Measurements from ENCODE around the gene CD200.

CD200 gene

DNA sequence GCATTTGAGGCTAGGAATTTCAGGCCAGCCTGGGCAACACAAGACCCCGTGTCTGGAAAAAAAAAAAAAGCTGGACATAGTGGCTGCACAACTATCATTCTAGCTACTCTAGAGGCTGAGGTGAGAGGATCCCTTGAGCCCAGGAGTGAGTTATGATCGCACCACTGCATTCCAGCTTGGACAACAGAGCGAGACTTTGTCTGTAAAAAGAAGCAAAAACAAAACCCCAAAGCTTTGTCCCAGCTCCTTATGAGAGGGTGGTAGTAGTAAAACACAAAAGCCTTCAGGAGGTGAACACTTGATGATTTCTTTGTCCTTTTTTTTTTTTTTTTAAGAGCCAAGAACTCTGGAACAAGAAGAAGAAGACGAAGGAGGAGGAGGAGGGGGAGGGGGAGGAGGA is 1.1 kb upstream of the CD200 start:
- DNase-seq (ENCODE audit: low read depth), result no peak
- TF ChIP-seq, protein P1, sequence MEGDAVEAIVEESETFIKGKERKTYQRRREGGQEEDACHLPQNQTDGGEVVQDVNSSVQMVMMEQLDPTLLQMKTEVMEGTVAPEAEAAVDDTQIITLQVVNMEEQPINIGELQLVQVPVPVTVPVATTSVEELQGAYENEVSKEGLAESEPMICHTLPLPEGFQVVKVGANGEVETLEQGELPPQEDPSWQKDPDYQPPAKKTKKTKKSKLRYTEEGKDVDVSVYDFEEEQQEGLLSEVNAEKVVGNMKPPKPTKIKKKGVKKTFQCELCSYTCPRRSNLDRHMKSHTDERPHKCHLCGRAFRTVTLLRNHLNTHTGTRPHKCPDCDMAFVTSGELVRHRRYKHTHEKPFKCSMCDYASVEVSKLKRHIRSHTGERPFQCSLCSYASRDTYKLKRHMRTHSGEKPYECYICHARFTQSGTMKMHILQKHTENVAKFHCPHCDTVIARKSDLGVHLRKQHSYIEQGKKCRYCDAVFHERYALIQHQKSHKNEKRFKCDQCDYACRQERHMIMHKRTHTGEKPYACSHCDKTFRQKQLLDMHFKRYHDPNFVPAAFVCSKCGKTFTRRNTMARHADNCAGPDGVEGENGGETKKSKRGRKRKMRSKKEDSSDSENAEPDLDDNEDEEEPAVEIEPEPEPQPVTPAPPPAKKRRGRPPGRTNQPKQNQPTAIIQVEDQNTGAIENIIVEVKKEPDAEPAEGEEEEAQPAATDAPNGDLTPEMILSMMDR (conservative IDR thresholded peaks at IDR 0.05; ENCODE audit: control insufficient read depth, insufficient read depth, low read depth, low read length), result no peak
- no peak overlapping the region for H3K4me3 ChIP-seq (ENCODE audit: control insufficient read depth, low read depth, low read length)

DNA sequence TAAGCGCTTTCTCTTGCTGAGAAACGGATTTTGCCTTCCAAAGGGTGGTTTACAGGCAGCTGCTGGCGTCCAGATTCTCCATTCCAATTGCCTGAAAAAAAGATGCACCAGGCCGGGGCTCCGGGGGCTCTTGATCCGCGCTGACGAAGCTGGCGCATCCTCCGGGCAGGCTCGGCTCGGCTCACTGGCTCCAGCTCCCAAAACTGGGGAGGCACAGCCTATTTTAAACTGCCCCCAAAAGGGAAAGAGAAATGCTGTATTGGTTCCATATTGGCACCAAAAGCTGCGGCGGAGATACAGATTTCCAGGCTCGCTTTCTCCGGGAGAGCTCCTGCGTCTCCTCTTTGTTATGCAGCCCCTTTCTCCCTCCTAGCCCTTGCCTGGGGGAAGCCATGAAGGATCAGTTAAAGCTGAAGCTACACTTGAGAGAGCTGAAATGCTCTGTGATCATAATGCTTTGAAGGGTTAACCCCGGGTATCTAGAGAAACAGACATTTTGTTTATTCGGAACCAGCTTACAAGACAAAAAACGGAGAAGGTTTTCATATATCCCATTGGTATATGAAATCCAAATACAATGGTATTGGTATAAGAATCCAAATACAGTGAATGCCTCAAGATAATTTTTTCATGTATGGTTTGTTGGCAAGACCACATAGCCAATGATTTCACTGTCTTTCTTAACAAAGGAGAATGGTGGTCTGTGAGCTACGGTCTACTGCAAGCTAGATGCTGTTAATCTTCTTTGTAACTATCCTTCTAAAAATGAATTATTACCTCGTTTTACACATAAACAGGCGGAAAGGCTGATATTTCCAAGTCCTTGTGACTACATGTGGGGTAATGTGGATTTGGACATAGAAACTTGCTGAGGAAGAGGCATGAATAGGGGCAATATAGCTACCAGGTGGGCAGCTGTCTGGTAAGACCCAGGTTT is 693 bp downstream of the CD200 start:
- H3K4me3 ChIP-seq (ENCODE audit: control insufficient read depth, low read depth, low read length), result peak overlapping the region; percentile 37
- TF ChIP-seq, protein P1 (conservative IDR thresholded peaks at IDR 0.05; ENCODE audit: control insufficient read depth, insufficient read depth, low read depth, low read length), result no peak
- DNase-seq (ENCODE audit: low read depth), result no peak

DNA sequence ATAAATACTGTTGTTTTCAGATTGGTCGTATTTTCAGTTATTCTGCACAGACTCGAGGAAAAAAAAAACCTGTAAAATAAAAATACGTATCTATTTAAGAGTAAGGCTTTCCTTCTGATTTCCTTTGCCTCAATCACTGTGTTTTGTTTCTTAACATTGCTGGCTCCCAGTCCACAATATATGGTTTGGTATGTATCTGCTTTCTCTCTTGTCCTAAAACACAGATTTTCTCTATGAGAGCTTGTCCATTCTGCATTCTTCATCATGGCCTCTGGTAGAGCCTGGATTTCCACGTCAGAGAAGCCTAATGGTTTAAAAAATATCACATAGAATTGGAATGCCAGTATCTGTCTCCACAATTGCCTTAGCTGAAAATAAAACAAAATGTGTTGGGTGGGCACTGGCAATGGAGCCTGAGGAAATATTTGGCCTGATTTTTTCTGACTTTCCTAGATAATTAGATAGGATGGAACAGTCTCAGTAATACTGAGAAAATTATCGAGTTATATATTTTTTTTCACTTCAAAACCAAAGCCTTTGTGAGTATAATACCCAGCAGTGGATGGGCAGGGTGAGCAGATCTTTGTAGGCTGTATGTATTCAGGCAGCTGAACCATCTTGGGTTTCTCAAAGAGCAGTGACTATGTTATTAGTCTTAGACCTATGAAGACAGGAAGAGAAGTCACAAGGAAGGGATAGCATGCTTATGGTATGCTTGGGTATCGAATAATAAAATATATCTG is 1.9 kb downstream of the CD200 start:
- TF ChIP-seq, protein P1 (conservative IDR thresholded peaks at IDR 0.05; ENCODE audit: control insufficient read depth, insufficient read depth, low read depth, low read length), result no peak
- DNase-seq (ENCODE audit: low read depth), result no peak
- no peak overlapping the region for H3K4me3 ChIP-seq (ENCODE audit: control insufficient read depth, low read depth, low read length)

DNA sequence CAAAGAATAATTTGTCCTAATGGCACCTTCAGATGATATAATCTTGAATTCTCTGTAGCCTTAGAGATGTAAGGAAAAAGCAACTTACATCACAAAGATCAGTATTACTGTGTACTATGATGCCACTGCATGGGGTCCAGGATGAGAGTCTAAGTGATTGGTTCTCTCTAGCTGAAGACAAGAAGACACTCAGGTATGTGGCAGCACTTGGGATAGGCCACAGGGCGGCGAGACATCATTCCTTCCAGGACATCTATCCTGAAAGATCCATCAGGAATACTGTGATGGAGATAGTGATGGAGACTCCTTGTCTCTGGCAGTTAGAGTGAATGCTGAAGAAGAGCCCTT is 2.5 kb downstream of the CD200 start:
- DNase-seq (ENCODE audit: low read depth), result no peak
- H3K4me3 ChIP-seq (ENCODE audit: control insufficient read depth, low read depth, low read length), result no peak overlapping the region
- TF ChIP-seq, protein P1 (conservative IDR thresholded peaks at IDR 0.05; ENCODE audit: control insufficient read depth, insufficient read depth, low read depth, low read length), result no peak

DNA sequence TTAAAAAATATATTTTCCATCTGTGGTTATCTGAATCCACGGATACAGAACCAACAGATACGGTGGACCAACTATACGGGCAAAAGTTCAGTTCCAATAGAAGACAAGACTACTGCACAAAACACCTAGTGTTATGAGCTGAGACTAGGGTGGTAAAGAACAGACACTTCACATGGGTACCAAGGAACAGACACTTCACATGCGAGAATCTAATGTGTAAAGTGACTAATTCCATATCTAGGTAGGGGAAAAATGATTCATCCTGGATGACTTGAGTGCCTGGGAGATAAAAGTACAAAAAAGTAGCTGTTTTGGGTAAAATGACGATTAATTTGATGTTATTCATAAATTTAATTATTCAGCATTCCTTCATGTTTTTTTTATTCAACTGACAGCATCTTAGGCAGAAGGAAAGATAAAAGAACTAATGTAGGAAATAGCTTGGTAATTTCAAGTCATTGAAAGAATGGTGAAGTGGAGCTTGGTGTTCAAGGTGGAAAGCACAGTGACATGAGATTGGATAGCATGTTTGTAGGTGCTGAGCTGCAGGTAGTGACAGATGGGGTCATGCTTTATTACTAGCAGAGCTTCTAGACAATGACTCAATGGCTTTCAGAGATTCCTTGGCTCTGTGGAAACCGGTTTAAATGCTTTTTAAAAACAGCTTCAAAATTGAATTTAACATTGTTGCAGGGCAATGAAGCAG is 5.2 kb downstream of the CD200 start:
- TF ChIP-seq, protein P1 (conservative IDR thresholded peaks at IDR 0.05; ENCODE audit: control insufficient read depth, insufficient read depth, low read depth, low read length), result no peak

DNA sequence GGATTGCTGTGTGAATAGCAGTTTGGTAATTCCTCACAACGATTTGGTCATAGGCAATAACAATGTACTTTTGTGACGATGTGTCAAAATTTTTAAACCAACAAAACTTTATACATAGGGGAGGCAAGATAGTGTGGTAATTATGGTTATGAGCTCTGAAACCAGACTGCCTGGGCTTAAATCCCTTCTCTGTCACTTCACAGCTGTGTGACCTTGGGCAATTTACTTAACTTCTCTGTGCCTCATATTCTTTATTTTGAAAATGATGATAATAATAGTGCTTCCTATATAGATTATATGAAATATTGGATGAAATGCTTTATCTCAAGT is 5.7 kb downstream of the CD200 start:
- TF ChIP-seq, protein P1 (conservative IDR thresholded peaks at IDR 0.05; ENCODE audit: control insufficient read depth, insufficient read depth, low read depth, low read length), result no peak
- no peak overlapping the region for H3K4me3 ChIP-seq (ENCODE audit: control insufficient read depth, low read depth, low read length)
- no peak for DNase-seq (ENCODE audit: low read depth)

More for the DNA sequence above, 5.2 kb downstream of the CD200 start:
- no peak for DNase-seq (ENCODE audit: low read depth)
- no peak overlapping the region for H3K4me3 ChIP-seq (ENCODE audit: control insufficient read depth, low read depth, low read length)

Measured in fibroblast of mammary gland (primary cell).